Caco-2 (cell line): Measurements from ENCODE around the gene KCNJ12. TPM values are rescaled to one million over a fixed set of nuclear protein-coding genes. Genes with fewer than 3 reads are reported as not detected.

Experiments used
- BruUV-seq: library from RNA; stranded (reverse); fragments of 400-500 nt; replicated peaks from 2 replicates; lab custom pipeline; 2021; lab: Mats Ljungman, UMichigan
- CTCF ChIA-PET: fragments of 300-600 bp; sonication (Branson Sonifier 250); formaldehyde crosslinking; loops from one replicate; lab custom pipeline; 2022; ENCODE audit warnings: antibody characterized with exemption; lab: Charles Lee
- POLR2A ChIA-PET: fragments of 300-600 bp; sonication (Branson Sonifier 250); formaldehyde crosslinking; loops from one replicate; lab custom pipeline; 2022; ENCODE audit warnings: antibody characterized with exemption; lab: Charles Lee
- DNase-seq, 2 experiments: peaks; one replicate each; pipeline versions ENCODE4 v3.0.0 to v3.0.0-alpha.2; 2020 to 2022
- H3K27me3 ChIP-seq: replicated peaks from 2 replicates; pipeline ENCODE4 v1.6.0; 2011; ENCODE audit warnings: low read length; ENCODE audit not compliant: control insufficient read depth, insufficient read depth
- H3K36me3 ChIP-seq: 2 replicates; pipeline ENCODE4 v1.5.1; 2011; ENCODE audit warnings: low read length; ENCODE audit not compliant: control insufficient read depth, insufficient read depth
- H3K4me1 ChIP-seq: fragments of 250-450 bp; sonication (Bioruptor Pico); 2 replicates; pipeline ENCODE4 v1.5.1; 2020; ENCODE audit warnings: mild to moderate bottlenecking
- H3K4me3 ChIP-seq: 2 replicates; pipeline ENCODE4 v1.5.1; 2011; ENCODE audit warnings: low read depth, mild to moderate bottlenecking, control low read depth, low read length
- H3K9me3 ChIP-seq: fragments of 250-450 bp; sonication (Bioruptor Pico); 2 replicates; pipeline ENCODE4 v1.5.1; 2020; ENCODE audit warnings: mild to moderate bottlenecking, moderate library complexity
- H3K27ac Mint-ChIP-seq: one replicate; pipeline ENCODE4 v1.8.0; 2022; ENCODE audit warnings: mixed read lengths; ENCODE audit not compliant: unreplicated experiment
- H3K27me3 Mint-ChIP-seq: one replicate; pipeline ENCODE4 v1.8.0; 2022; ENCODE audit warnings: mixed read lengths; ENCODE audit not compliant: insufficient read depth, unreplicated experiment
- H3K36me3 Mint-ChIP-seq: one replicate; pipeline ENCODE4 v1.8.0; 2022; ENCODE audit warnings: mild to moderate bottlenecking, mixed read lengths; ENCODE audit not compliant: insufficient read depth, unreplicated experiment
- H3K4me1 Mint-ChIP-seq: one replicate; pipeline ENCODE4 v1.8.0; 2022; ENCODE audit warnings: low read depth, mixed read lengths; ENCODE audit not compliant: unreplicated experiment
- H3K4me3 Mint-ChIP-seq: one replicate; pipeline ENCODE4 v1.8.0; 2022; ENCODE audit warnings: mild to moderate bottlenecking, moderate library complexity, mixed read lengths; ENCODE audit not compliant: unreplicated experiment
- H3K9me3 Mint-ChIP-seq: one replicate; pipeline ENCODE4 v1.8.0; 2022; ENCODE audit warnings: mixed read lengths; ENCODE audit not compliant: unreplicated experiment
- intact Hi-C: fragments of 100-400 bp; cut with micrococcal nuclease; formaldehyde crosslinking; loops from one replicate; pipeline ENCODE4 v1.10.0; 2022; ENCODE audit not compliant: unreplicated experiment
- total RNA-seq: library from RNA; stranded (reverse); gene quantifications from 2 replicates; pipeline ENCODE4 v1.2.3, GENCODE V29; 2022
- TF ChIP-seq, protein P1 (sequence below), 2 experiments: fragments of 200-600 bp in 1 of 2; IDR thresholded peaks; 1 replicate in 1 of 2; 2 replicates in 1 of 2; pipeline versions ENCODE4 v1.5.1 to v1.8.0; 2011 to 2022; ENCODE audit warnings: antibody characterized with exemption in 1 of 2, control low read depth in 1 of 2, inconsistent platforms in 1 of 2, low read depth in 1 of 2, low read length in 1 of 2, mild to moderate bottlenecking in 1 of 2, moderate library complexity in 1 of 2; ENCODE audit not compliant: insufficient read depth in 1 of 2, severe bottlenecking in 1 of 2, unreplicated experiment in 1 of 2

Gene KCNJ12
- total RNA-seq, 1 experiment from 2014 or later = 0.07 TPM

DNA sequence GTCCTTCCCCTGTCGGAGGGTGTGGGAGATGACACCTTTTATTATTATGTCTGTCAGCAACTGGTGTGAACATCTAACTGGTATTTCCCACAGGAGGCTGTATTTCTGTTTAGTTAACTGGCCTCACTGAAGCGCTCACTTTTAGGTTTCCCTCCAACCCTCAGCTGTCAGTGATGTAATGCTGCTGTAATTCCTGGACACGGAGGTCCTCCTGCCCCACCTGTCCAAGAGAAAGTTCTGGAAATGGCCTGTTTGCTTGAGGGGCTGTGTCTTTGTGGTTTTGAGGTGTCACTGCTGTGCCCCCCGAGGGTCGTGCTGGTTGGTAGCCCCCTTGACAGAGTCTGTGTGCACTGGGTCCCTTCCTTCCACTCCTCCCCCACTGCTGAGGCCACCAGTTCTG lies 11.5 kb downstream of the KCNJ12 start:
- Mint-ChIP-seq H3K4me3 (no peak overlapping the region), H3K27me3 (peaks cover 8% of the 10 kb centered on the region), H3K9me3 (no peaks in the 10 kb centered on the region), H3K36me3 (no peaks in the 10 kb centered on the region), H3K4me1 (no peaks in the 10 kb centered on the region), H3K27ac (no peak overlapping the region)
- DNase-seq = no peak
- BruUV-seq = no TSS peak
- POLR2A ChIA-PET = no interaction called here
- intact Hi-C loops = no loop called here
- TF ChIP-seq, protein P1, sequence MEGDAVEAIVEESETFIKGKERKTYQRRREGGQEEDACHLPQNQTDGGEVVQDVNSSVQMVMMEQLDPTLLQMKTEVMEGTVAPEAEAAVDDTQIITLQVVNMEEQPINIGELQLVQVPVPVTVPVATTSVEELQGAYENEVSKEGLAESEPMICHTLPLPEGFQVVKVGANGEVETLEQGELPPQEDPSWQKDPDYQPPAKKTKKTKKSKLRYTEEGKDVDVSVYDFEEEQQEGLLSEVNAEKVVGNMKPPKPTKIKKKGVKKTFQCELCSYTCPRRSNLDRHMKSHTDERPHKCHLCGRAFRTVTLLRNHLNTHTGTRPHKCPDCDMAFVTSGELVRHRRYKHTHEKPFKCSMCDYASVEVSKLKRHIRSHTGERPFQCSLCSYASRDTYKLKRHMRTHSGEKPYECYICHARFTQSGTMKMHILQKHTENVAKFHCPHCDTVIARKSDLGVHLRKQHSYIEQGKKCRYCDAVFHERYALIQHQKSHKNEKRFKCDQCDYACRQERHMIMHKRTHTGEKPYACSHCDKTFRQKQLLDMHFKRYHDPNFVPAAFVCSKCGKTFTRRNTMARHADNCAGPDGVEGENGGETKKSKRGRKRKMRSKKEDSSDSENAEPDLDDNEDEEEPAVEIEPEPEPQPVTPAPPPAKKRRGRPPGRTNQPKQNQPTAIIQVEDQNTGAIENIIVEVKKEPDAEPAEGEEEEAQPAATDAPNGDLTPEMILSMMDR (IDR thresholded peaks at IDR 0.05; ENCODE audit: insufficient read depth in 1 of 2, low read depth in 1 of 2, low read length in 1 of 2, severe bottlenecking in 1 of 2, unreplicated experiment in 1 of 2) = no peak
- Histone ChIP-seq H3K4me1 (no peaks in the 10 kb centered on the region), H3K27me3 (no peaks in the 10 kb centered on the region), H3K36me3 (no peaks in the 10 kb centered on the region), H3K9me3 (no peaks in the 10 kb centered on the region), H3K4me3 (no peak overlapping the region)
- CTCF ChIA-PET = no interaction called here

DNA sequence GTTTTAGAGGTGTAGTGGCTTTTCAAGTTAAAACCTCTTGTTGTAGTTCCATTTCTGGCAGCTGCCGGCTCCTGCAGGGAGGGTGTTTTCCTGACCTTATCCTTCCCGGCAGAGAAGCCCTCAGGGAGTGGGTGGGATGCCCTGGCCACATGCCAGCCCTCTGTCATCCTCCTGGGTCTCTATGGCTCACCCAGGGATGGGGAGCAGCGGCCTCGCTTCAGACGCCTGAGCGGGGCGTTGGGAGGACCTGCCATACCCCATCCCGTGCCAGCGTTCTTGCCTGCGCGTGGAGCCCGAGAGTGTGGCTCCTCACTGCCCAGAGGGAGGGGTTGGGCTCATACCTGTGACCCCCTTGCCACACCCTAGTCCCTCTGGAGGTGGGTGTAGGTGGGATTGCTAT lies 11.9 kb downstream of the KCNJ12 start:
- POLR2A ChIA-PET = no interaction called here
- Histone ChIP-seq H3K27me3 (no peaks in the 10 kb centered on the region), H3K36me3 (no peaks in the 10 kb centered on the region), H3K9me3 (no peaks in the 10 kb centered on the region), H3K4me3 (no peak overlapping the region), H3K4me1 (no peaks in the 10 kb centered on the region)
- Mint-ChIP-seq H3K4me1 (no peaks in the 10 kb centered on the region), H3K27ac (no peak overlapping the region), H3K4me3 (no peak overlapping the region), H3K36me3 (no peaks in the 10 kb centered on the region), H3K9me3 (no peaks in the 10 kb centered on the region), H3K27me3 (peaks cover 5% of the 10 kb centered on the region)
- CTCF ChIA-PET = no interaction called here
- TF ChIP-seq, protein P1 (IDR thresholded peaks at IDR 0.05; ENCODE audit: insufficient read depth in 1 of 2, low read depth in 1 of 2, low read length in 1 of 2, severe bottlenecking in 1 of 2, unreplicated experiment in 1 of 2) = no peak
- intact Hi-C loops = no loop called here
- no TSS peak for BruUV-seq
- DNase-seq = no peak

DNA sequence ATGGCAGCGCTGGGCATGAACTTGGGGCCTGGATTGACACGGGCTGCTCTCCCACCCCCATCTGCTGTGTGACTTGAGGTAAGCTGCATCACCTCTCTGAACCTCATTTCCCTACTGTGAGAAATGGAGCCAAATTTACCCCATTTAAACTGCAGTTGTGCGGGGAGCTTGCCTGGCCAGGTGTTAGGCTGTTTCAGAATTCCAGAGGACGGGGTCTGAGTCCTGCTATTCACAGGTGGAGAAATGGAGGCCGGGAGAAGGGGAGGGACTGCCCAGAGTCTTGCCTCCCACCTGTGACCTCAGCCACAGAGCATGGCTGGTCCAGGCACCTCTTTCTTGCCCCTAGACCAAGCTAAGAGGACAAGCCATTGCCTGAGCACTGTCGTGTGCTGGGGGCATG lies 12.8 kb downstream of the KCNJ12 start:
- POLR2A ChIA-PET = no interaction called here
- H3K4me1 Mint-ChIP-seq = no peaks in the 10 kb centered on the region

More for the DNA sequence above, 12.8 kb downstream of the KCNJ12 start:
- TF ChIP-seq, protein P1 (IDR thresholded peaks at IDR 0.05; ENCODE audit: insufficient read depth in 1 of 2, low read depth in 1 of 2, low read length in 1 of 2, severe bottlenecking in 1 of 2, unreplicated experiment in 1 of 2) = no peak
- Histone ChIP-seq H3K27me3 (no peaks in the 10 kb centered on the region), H3K9me3 (no peaks in the 10 kb centered on the region), H3K36me3 (no peaks in the 10 kb centered on the region), H3K4me3 (no peak overlapping the region), H3K4me1 (no peaks in the 10 kb centered on the region)
- DNase-seq = no peak
- Mint-ChIP-seq H3K9me3 (no peaks in the 10 kb centered on the region), H3K27me3 (peaks cover 5% of the 10 kb centered on the region), H3K4me3 (no peak overlapping the region), H3K27ac (no peak overlapping the region), H3K36me3 (no peaks in the 10 kb centered on the region)
- no TSS peak for BruUV-seq
- CTCF ChIA-PET = no interaction called here
- intact Hi-C loops = no loop called here
